Liver (tissue), 9 donors: ENCODE results near the gene LRRC9. TPM values are rescaled to one million over a fixed set of nuclear protein-coding genes. Genes with fewer than 3 reads are reported as not detected.

Experiments used
- DNase-seq: peaks from one replicate; pipeline ENCODE4 v3.0.0-alpha.2; 2017; ENCODE audit warnings: low spot score
- H3K27ac ChIP-seq, 2 donors: one replicate each; pipeline ENCODE4 v1.7.0; 2013; ENCODE audit warnings: inconsistent platforms in 2 of 2, low read length in 2 of 2, control low read depth in 1 of 2, low read depth in 1 of 2, mild to moderate bottlenecking in 1 of 2
- H3K27me3 ChIP-seq, 4 donors: one replicate each; pipeline versions ENCODE4 v1.6.1 to v1.7.0; 2013; ENCODE audit warnings: low read length in 3 of 4, inconsistent platforms in 1 of 4, mild to moderate bottlenecking in 1 of 4, moderate library complexity in 1 of 4; ENCODE audit not compliant: control insufficient read depth in 4 of 4, insufficient read depth in 4 of 4
- H3K36me3 ChIP-seq, 4 donors: one replicate each; pipeline versions ENCODE4 v1.6.1 to v1.7.0; 2013; ENCODE audit warnings: low read length in 3 of 4, mild to moderate bottlenecking in 3 of 4, low read depth in 1 of 4, moderate library complexity in 1 of 4; ENCODE audit not compliant: control insufficient read depth in 4 of 4, insufficient read depth in 3 of 4
- H3K4me1 ChIP-seq, 4 donors: one replicate each; pipeline versions ENCODE4 v1.6.1 to v1.7.0; 2013; ENCODE audit warnings: low read length in 3 of 4, mild to moderate bottlenecking in 3 of 4, moderate library complexity in 1 of 4; ENCODE audit not compliant: control insufficient read depth in 4 of 4, insufficient read depth in 4 of 4
- H3K4me3 ChIP-seq, 3 donors: one replicate each; pipeline versions ENCODE4 v1.6.1 to v1.7.0; 2013; ENCODE audit warnings: low read length in 3 of 3, control low read depth in 1 of 3, low read depth in 1 of 3, mild to moderate bottlenecking in 1 of 3
- H3K9ac ChIP-seq, 2 donors: one replicate each; pipeline ENCODE4 v1.7.0; 2013; ENCODE audit warnings: low read length in 2 of 2, mild to moderate bottlenecking in 2 of 2, moderate library complexity in 2 of 2, control low read depth in 1 of 2, low read depth in 1 of 2
- H3K9me3 ChIP-seq, 4 donors: one replicate each; pipeline versions ENCODE4 v1.6.1 to v1.7.0; 2013; ENCODE audit warnings: low read length in 3 of 4; ENCODE audit not compliant: control insufficient read depth in 4 of 4
- ATF3 ChIP-seq: IDR thresholded peaks from 2 replicates; pipeline ENCODE4 v1.6.1; 2016; ENCODE audit warnings: antibody characterized with exemption
- CTCF ChIP-seq: fragments of 150-350 bp; IDR thresholded peaks from 2 replicates; pipeline ENCODE4 v1.5.1; 2017; ENCODE audit warnings: improper control_type of control experiment, low read depth, low read length; ENCODE audit not compliant: missing input control
- EGR1 ChIP-seq, 2 donors: IDR thresholded peaks; 2 replicates each; pipeline ENCODE4 v1.6.1; 2016 to 2018; ENCODE audit warnings: antibody characterized with exemption in 2 of 2, low read depth in 2 of 2
- FOXA1 ChIP-seq: IDR thresholded peaks from 2 replicates; pipeline ENCODE4 v1.6.1; 2016; ENCODE audit warnings: antibody characterized with exemption
- FOXA2 ChIP-seq: IDR thresholded peaks from 2 replicates; pipeline ENCODE4 v1.6.1; 2016; ENCODE audit warnings: antibody characterized with exemption
- GABPA ChIP-seq, 2 donors: IDR thresholded peaks in 1 of 2; conservative IDR thresholded peaks in 1 of 2; 2 replicates each; pipeline ENCODE4 v1.6.1; 2016; ENCODE audit warnings: antibody characterized with exemption in 2 of 2, mild to moderate bottlenecking in 1 of 2, moderate library complexity in 1 of 2
- HNF4A ChIP-seq, 2 donors: conservative IDR thresholded peaks; 2 replicates each; pipeline ENCODE4 v1.6.1; 2016; ENCODE audit warnings: antibody characterized with exemption in 2 of 2, mild to moderate bottlenecking in 2 of 2
- HNF4G ChIP-seq: IDR thresholded peaks from 2 replicates; pipeline ENCODE4 v1.6.1; 2016; ENCODE audit warnings: antibody characterized with exemption
- JUND ChIP-seq, 2 donors: IDR thresholded peaks; 2 replicates each; pipeline ENCODE4 v1.6.1; 2016; ENCODE audit warnings: antibody characterized with exemption in 2 of 2
- MAX ChIP-seq: IDR thresholded peaks from 2 replicates; pipeline ENCODE4 v1.6.1; 2016; ENCODE audit warnings: antibody characterized with exemption
- NR2F2 ChIP-seq: IDR thresholded peaks from 2 replicates; pipeline ENCODE4 v1.6.1; 2016; ENCODE audit warnings: antibody characterized with exemption
- REST ChIP-seq: IDR thresholded peaks from 2 replicates; pipeline ENCODE4 v1.6.1; 2016; ENCODE audit warnings: antibody characterized with exemption, mild to moderate bottlenecking
- RXRA ChIP-seq, 2 donors: IDR thresholded peaks; 2 replicates each; pipeline ENCODE4 v1.6.1; 2017 to 2018; ENCODE audit warnings: antibody characterized with exemption in 2 of 2, mild to moderate bottlenecking in 1 of 2
- SP1 ChIP-seq: IDR thresholded peaks from 2 replicates; pipeline ENCODE4 v1.6.1; 2018; ENCODE audit warnings: antibody characterized with exemption, mild to moderate bottlenecking
- TAF1 ChIP-seq: conservative IDR thresholded peaks from 2 replicates; pipeline ENCODE4 v1.6.1; 2016; ENCODE audit warnings: antibody characterized with exemption, mild to moderate bottlenecking
- YY1 ChIP-seq: IDR thresholded peaks from 2 replicates; pipeline ENCODE4 v1.6.1; 2016; ENCODE audit warnings: antibody characterized with exemption, mild to moderate bottlenecking
- ZBTB33 ChIP-seq: IDR thresholded peaks from 2 replicates; pipeline ENCODE4 v1.6.1; 2016; ENCODE audit warnings: antibody characterized with exemption
- WGBS: extraction: QIAGEN DNeasy Blood & Tissue Kit; methylation state at CpG from one replicate; pipeline ENCODE4 v1.1.7; 2013; 5-methylcytosine and 5-hydroxymethylcytosine counted together
- polyA plus RNA-seq, 2 donors: library from polyadenylated mRNA; stranded (reverse) in 1 of 2; unstranded in 1 of 2; fragments of 200-250 nt in 1 of 2; fragments of >200 nt in 1 of 2; fragmentation: Nextera tagmentation in 1 of 2; extraction: Ambion mirVana in 1 of 2; gene quantifications; one replicate each; pipeline versions ENCODE4 v1.2.1 to v1.2.3, GENCODE V29; 2013 to 2015
- total RNA-seq, 2 donors: library from RNA; depleted of rRNA; stranded (reverse); fragments of >200 nt; gene quantifications; one replicate each; pipeline ENCODE4 v1.2.3, GENCODE V29; 2014
- donor health status: healthy.
- donor health status: healthy.
- donor health status: healthy.
- donor health status: healthy.
- donor health status: healthy.

LRRC9 gene
- total and polyA plus RNA-seq, 4 donors = 0.14 to 0.32 TPM; not detected in 2

- WGBS = 55% methylated on average over 3 of the region's 3 CpGs
- TF ChIP-seq ZBTB33 (no peak), EGR1 (IDR thresholded peaks at IDR 0.05; ENCODE audit: low read depth in 2 of 2) (no peak), GABPA (IDR thresholded peaks at IDR 0.05 in 1 of 2, conservative IDR thresholded peaks at IDR 0.05 in 1 of 2) (no peak), RXRA (IDR thresholded peaks at IDR 0.05) (no peak), YY1 (no peak), REST (no peak), CTCF (no peak), ATF3 (no peak), TAF1 (no peak), SP1 (no peak), JUND (IDR thresholded peaks at IDR 0.05) (no peak)
- Histone ChIP-seq H3K4me3 (no peak overlapping the region), H3K36me3 (peaks cover 0 to 2% (median 0%) of the 10 kb centered on the region in 4 donors), H3K27me3 (no peaks in the 10 kb centered on the region), H3K4me1 (peaks cover 3 to 14% (median 10%) of the 10 kb centered on the region in 4 donors), H3K9me3 (no peaks in the 10 kb centered on the region), H3K27ac (no peak overlapping the region), H3K9ac (no peak overlapping the region)
- DNase-seq = no peak
Observed at GRCh38 chr14:60095781-60096450, 176.0 kb downstream of the LRRC9 start.

GRCh38 chr14:60097974-60098373 is 178.0 kb downstream of the LRRC9 start:
- Histone ChIP-seq H3K4me1 (peaks cover 2 to 10% (median 7%) of the 10 kb centered on the region in 4 donors), H3K27me3 (no peaks in the 10 kb centered on the region), H3K9ac (no peak overlapping the region), H3K9me3 (no peaks in the 10 kb centered on the region), H3K27ac (no peak overlapping the region), H3K4me3 (no peak overlapping the region), H3K36me3 (peaks cover 0 to 2% (median 0%) of the 10 kb centered on the region in 4 donors)
- TF ChIP-seq FOXA1 (no peak), FOXA2 (no peak), ZBTB33 (no peak), MAX (no peak), NR2F2 (no peak), ATF3 (no peak), SP1 (no peak), CTCF (no peak), EGR1 (IDR thresholded peaks at IDR 0.05; ENCODE audit: low read depth in 2 of 2) (no peak), TAF1 (no peak), HNF4A (conservative IDR thresholded peaks at IDR 0.05) (no peak), GABPA (IDR thresholded peaks at IDR 0.05 in 1 of 2, conservative IDR thresholded peaks at IDR 0.05 in 1 of 2) (no peak), HNF4G (no peak), YY1 (no peak)
- WGBS = 92% methylated on average over 6 of the region's 6 CpGs
- no peak for DNase-seq
